K562 (cell line): ENCODE data around the gene ASB15. TPM values are rescaled to one million over a fixed set of nuclear protein-coding genes. Genes with fewer than 3 reads are reported as not detected.
A peak's percentile ranks its signal among the peaks of the same experiment; 100 is the strongest.

ENCODE experiments used
- ATAC-seq: fragments of 200-7000 bp; cut with Tn5 transposase; 3 replicates; pipeline ENCODE4 v1.9.1; 2020; ENCODE audit warnings: moderate library complexity
- BruUV-seq: library from RNA; stranded (reverse); fragments of 400-500 nt; replicated peaks from 2 replicates; lab custom pipeline; 2021; lab: Mats Ljungman, UMichigan
- CTCF ChIA-PET: fragments of 300-600 bp; formaldehyde crosslinking; extraction: SDS; loops from one replicate; lab custom pipeline; 2021; ENCODE audit warnings: low intra/inter-chr PET ratio; lab: Yijun Ruan, JAX
- POLR2A ChIA-PET: fragments of 300-600, 350-650 bp; sonication (Branson Sonifier 250); formaldehyde crosslinking; extraction: SDS; loops from one replicate; lab custom pipeline; 2021; ENCODE audit warnings: antibody characterized with exemption, inconsistent platforms; lab: Yijun Ruan, JAX
- DNase-seq, 4 experiments: peaks; one replicate each; pipeline versions ENCODE4 v3.0.0 to v3.0.0-alpha.2; 2011 to 2018; ENCODE audit warnings: low spot score in 3 of 4, mixed read lengths in 3 of 4; ENCODE audit errors: extremely low read depth in 1 of 4
- FAIRE-seq: peaks from 2 replicates; lab custom pipeline; 2011; peaks lifted over from hg19 to GRCh38; lab: Jason Lieb, UNC
- H2AFZ ChIP-seq: 2 replicates; pipeline ENCODE4 v1.6.0; 2011; ENCODE audit warnings: low read depth, low read length, control low read depth, inconsistent platforms
- H3K27ac ChIP-seq: fragments of 200-600 bp; 3 replicates; pipeline ENCODE4 v1.8.0; 2011; ENCODE audit warnings: low read depth, mild to moderate bottlenecking, control low read depth, inconsistent platforms, low read length, moderate library complexity, mixed read lengths; ENCODE audit errors: extremely low read depth
- H3K27me3 ChIP-seq, 2 experiments: fragments of 300-600 bp in 1 of 2; 2 replicates in 1 of 2; 3 replicates in 1 of 2; pipeline versions ENCODE4 v1.6.0 to v1.8.0; 2011; ENCODE audit warnings: inconsistent platforms in 2 of 2, low read length in 2 of 2, mild to moderate bottlenecking in 1 of 2, mixed read lengths in 1 of 2, moderate library complexity in 1 of 2; ENCODE audit not compliant: control insufficient read depth in 2 of 2, insufficient read depth in 2 of 2
- H3K36me3 ChIP-seq: fragments of 300-600 bp; 3 replicates; pipeline ENCODE4 v1.8.0; 2011; ENCODE audit warnings: mild to moderate bottlenecking, low read length, inconsistent platforms; ENCODE audit not compliant: control insufficient read depth, insufficient read depth
- H3K4me1 ChIP-seq, 2 experiments: fragments of 200-600 bp in 1 of 2; replicated peaks in 1 of 2; 2 replicates in 1 of 2; 3 replicates in 1 of 2; pipeline versions ENCODE4 v1.5.1 to v1.8.0; 2011; ENCODE audit warnings: inconsistent platforms in 2 of 2, low read length in 2 of 2, mild to moderate bottlenecking in 1 of 2, mixed read lengths in 1 of 2, moderate library complexity in 1 of 2; ENCODE audit not compliant: control insufficient read depth in 2 of 2, insufficient read depth in 2 of 2
- H3K4me2 ChIP-seq: 2 replicates; pipeline ENCODE4 v1.6.1; 2011; ENCODE audit warnings: low read length, control low read depth, inconsistent platforms, mixed read lengths; ENCODE audit not compliant: insufficient read depth
- H3K4me3 ChIP-seq: fragments of 200-600 bp; sonication (generic), shearing (Covaris generic); 2 replicates; pipeline ENCODE4 v1.5.1; 2016; ENCODE audit warnings: control low read depth, inconsistent platforms
- H3K79me2 ChIP-seq: fragments of 200-600 bp; 3 replicates; pipeline ENCODE4 v1.8.0; 2011; ENCODE audit warnings: low read length, inconsistent platforms; ENCODE audit not compliant: control insufficient read depth, insufficient read depth
- H3K9ac ChIP-seq, 2 experiments: 2 replicates each; pipeline versions ENCODE4 v1.6.0 to v1.6.1; 2011; ENCODE audit warnings: low read depth in 2 of 2, low read length in 2 of 2, control low read depth in 1 of 2, inconsistent platforms in 1 of 2, mild to moderate bottlenecking in 1 of 2, mixed read lengths in 1 of 2; ENCODE audit not compliant: insufficient read depth in 1 of 2
- H3K9me1 ChIP-seq: one replicate; pipeline ENCODE4 v1.6.0; 2011; ENCODE audit warnings: inconsistent platforms, mild to moderate bottlenecking, low read length, moderate library complexity; ENCODE audit not compliant: control insufficient read depth, insufficient read depth
- H3K9me3 ChIP-seq: replicated peaks from 2 replicates; pipeline ENCODE4 v1.5.1; 2011; ENCODE audit warnings: low read depth, low read length, inconsistent platforms; ENCODE audit not compliant: control insufficient read depth, insufficient read depth
- H4K20me1 ChIP-seq: replicated peaks from 2 replicates; pipeline ENCODE4 v1.6.1; 2011; ENCODE audit warnings: low read length, inconsistent platforms, mixed read lengths; ENCODE audit not compliant: control insufficient read depth, insufficient read depth
- CBX5 ChIP-seq: IDR thresholded peaks from 2 replicates; pipeline ENCODE4 v1.6.1; 2014; ENCODE audit warnings: low read depth, borderline replicate concordance
- CEBPB ChIP-seq: fragments of 450-650 bp; IDR thresholded peaks from 2 replicates; pipeline ENCODE4 v1.6.1; 2016; ENCODE audit warnings: missing genetic modification characterization, missing compliant biosample characterization
- ETV1 ChIP-seq: fragments of 450-650 bp; conservative IDR thresholded peaks from 2 replicates; pipeline ENCODE4 v1.6.1; 2016; ENCODE audit warnings: missing genetic modification characterization, control low read depth, low read depth, missing compliant biosample characterization
- NR2C2 ChIP-seq, 2 experiments: fragments of 200-800 bp in 1 of 2; sonication (Bioruptor generic) in 1 of 2; sonication (generic) in 1 of 2; formaldehyde crosslinking in 1 of 2; IDR thresholded peaks; 2 replicates each; pipeline versions ENCODE4 v1.6.1 to v1.8.0; 2016 to 2022; ENCODE audit warnings: mild to moderate bottlenecking in 1 of 2, missing compliant biosample characterization in 1 of 2, missing genetic modification characterization in 1 of 2, missing genetic modification reagents in 1 of 2
- SETDB1 ChIP-seq: IDR thresholded peaks from one replicate; pipeline ENCODE4 v1.6.1; 2012; ENCODE audit warnings: low read length, control low read depth, inconsistent platforms
- SRF ChIP-seq, 2 experiments: fragments of 250-450, 450-650 bp in 1 of 2; sonication (Bioruptor Pico) in 1 of 2; sonication (generic) in 1 of 2; formaldehyde crosslinking; IDR thresholded peaks; 2 replicates each; pipeline versions ENCODE4 v1.5.0 to v1.5.1; 2020 to 2022; ENCODE audit warnings: mild to moderate bottlenecking in 1 of 2, missing genetic modification reagents in 1 of 2
- WGBS: fragments of 100-300 bp; shearing (Covaris generic); methylation state at CpG from one replicate; pipeline ENCODE4 v1.1.6; 2016; ENCODE audit warnings: low coverage, mixed read lengths; ENCODE audit not compliant: insufficient coverage; ENCODE audit errors: missing lambda C conversion rate; 5-methylcytosine and 5-hydroxymethylcytosine counted together
- in situ Hi-C: fragments of 300-500 bp; cut with MboI; formaldehyde crosslinking; loops from 4 replicates; pipeline ENCODE4 v1.15.0; 2018; ENCODE audit warnings: inconsistent platforms, mixed read lengths
- intact Hi-C: fragments of 100-400 bp; cut with micrococcal nuclease; formaldehyde crosslinking; loops from 2 replicates; pipeline ENCODE4 v1.14.2; 2022
- polyA plus RNA-seq, 8 experiments: library from polyadenylated mRNA; depleted of rRNA in 4 of 8; stranded (reverse) in 5 of 8; unstranded in 3 of 8; fragments of >200 nt; fragmentation: Nextera tagmentation in 2 of 8; fragmentation: Illumina TruSeq in 1 of 8; extraction: Ambion mirVana in 2 of 8; extraction: Trizol in 1 of 8; gene quantifications; 2 replicates each; pipeline versions ENCODE4 v1.2.1 to v1.2.3, GENCODE V29; 2011 to 2014; ENCODE audit warnings: inconsistent platforms in 1 of 8, missing spikeins in 1 of 8
- total RNA-seq, 7 experiments: library from RNA; depleted of rRNA in 6 of 7; stranded (reverse); fragments of >200 nt in 6 of 7; fragmentation: Illumina TruSeq in 2 of 7; extraction: Trizol in 2 of 7; gene quantifications; 2 replicates each; pipeline versions ENCODE4 v1.2.1 to v1.2.3, GENCODE V29; 2011 to 2021; ENCODE audit warnings: low replicate concordance in 1 of 7
- TF ChIP-seq, protein P1 (sequence below), 2 experiments: fragments of 450-650 bp in 1 of 2; sonication (generic) in 1 of 2; formaldehyde crosslinking; conservative IDR thresholded peaks; 2 replicates each; pipeline versions ENCODE4 v1.4.0 to v1.8.1; 2020 to 2022; ENCODE audit warnings: mild to moderate bottlenecking in 1 of 2, missing genetic modification reagents in 1 of 2

Gene ASB15
- total and polyA plus RNA-seq, 9 of the 15 experiments (the other 6 are each of a cell fraction or from before 2014, with no cell fraction given): 0.03 to 0.14 (median 0.04) TPM; not detected in 3

GRCh38 chr7:123629281-123629680 lies 27.7 kb downstream of the ASB15 start:
- in situ Hi-C loops: no loop called here
- Histone ChIP-seq H3K27ac (no peak overlapping the region), H3K4me3 (no peak overlapping the region), H3K4me1 (peaks cover 0 to 6% of the 10 kb centered on the region in 2 experiments; a peak in 2 of 5 replicates), H3K9ac (no peak overlapping the region), H3K79me2 (no peaks in the 10 kb centered on the region), H3K4me2 (no peak overlapping the region), H2AFZ (no peak overlapping the region; the same call in 1 of the 2 replicates), H3K36me3 (no peaks in the 10 kb centered on the region), H3K9me1 (no peaks in the 10 kb centered on the region), H3K9me3 (no peaks in the 10 kb centered on the region), H3K27me3 (no peaks in the 10 kb centered on the region; a peak in 1 of 5 replicates)
- 0% methylated on average over 1 of the region's 1 CpG for WGBS
- ATAC-seq (no peak), DNase-seq (no peak), FAIRE-seq (no peak)
- ChIA-PET POLR2A (no interaction called here), CTCF (no interaction called here)
- TF ChIP-seq CEBPB (tag): 0 out of 2 replicates have a peak, but pooled peaks have one; percentile 17
- 0 out of 2 replicates have a peak, but pooled peaks have one; percentile 34 for TF ChIP-seq ETV1 (tag)
- TF ChIP-seq, protein P1, sequence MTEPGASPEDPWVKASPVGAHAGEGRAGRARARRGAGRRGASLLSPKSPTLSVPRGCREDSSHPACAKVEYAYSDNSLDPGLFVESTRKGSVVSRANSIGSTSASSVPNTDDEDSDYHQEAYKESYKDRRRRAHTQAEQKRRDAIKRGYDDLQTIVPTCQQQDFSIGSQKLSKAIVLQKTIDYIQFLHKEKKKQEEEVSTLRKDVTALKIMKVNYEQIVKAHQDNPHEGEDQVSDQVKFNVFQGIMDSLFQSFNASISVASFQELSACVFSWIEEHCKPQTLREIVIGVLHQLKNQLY (CRISPR knock-in tag; conservative IDR thresholded peaks at IDR 0.05): no peak
- no peak for TF ChIP-seq NR2C2 (CRISPR knock-in tag; IDR thresholded peaks at IDR 0.05)
- no peak for TF ChIP-seq NR2C2 (tag; IDR thresholded peaks at IDR 0.05)
- 0 out of 4 replicates have a peak, but pooled peaks of 1 of the 2 experiments have one; percentile 13 for TF ChIP-seq SRF (CRISPR knock-in tag; IDR thresholded peaks at IDR 0.05)
- TF ChIP-seq CBX5: no peak
- TF ChIP-seq SETDB1: no peak
- TF ChIP-seq, all 486 proteins: peak for 3
- intact Hi-C loops: no loop called here
- no peaks in the 10 kb centered on the region for H4K20me1 ChIP-seq
- BruUV-seq: no TSS peak
